NOMO-1 (cell line): ENCODE data around the gene QDPR.
A peak's percentile ranks its signal among the peaks of the same experiment; 100 is the strongest.
"Not testable (repeated sequence)": the region's sequence is repeated elsewhere in the genome, so short reads cannot be mapped to it uniquely, and the experiment has no call there.

Experiments
- DNase-seq, 2 experiments: peaks; one replicate each; lab custom pipeline; 2025; ENCODE audit not compliant: unreplicated experiment in 2 of 2; lab: John Stamatoyannopoulos, UW

QDPR gene

GRCh38 chr4:17511950-17512795 lies at the start of gene QDPR:
Gene QDPR, minus strand, starts transcription at chr4:17512090. Its CDS starts 36 bp downstream, at chr4:17512054.
- peak; percentile 74 to 83 for DNase-seq

- no peak for DNase-seq
Measured at GRCh38 chr4:17561195-17561909, 49.5 kb upstream of the QDPR start.

- DNase-seq: no peak
Measured at GRCh38 chr4:17560065-17560673, 48.3 kb upstream of the QDPR start.

GRCh38 chr4:17559709-17560048 lies 47.8 kb upstream of the QDPR start:
- DNase-seq: no peak

GRCh38 chr4:17558941-17559708 lies 47.2 kb upstream of the QDPR start:
- no peak for DNase-seq

- DNase-seq: no peak
Measured at GRCh38 chr4:17557880-17558279, 46.0 kb upstream of the QDPR start.

- no peak for DNase-seq
Measured at GRCh38 chr4:17556498-17556897, 44.6 kb upstream of the QDPR start.

GRCh38 chr4:17554568-17554967 lies 42.7 kb upstream of the QDPR start:
- DNase-seq: no peak

- no peak for DNase-seq
Measured at GRCh38 chr4:17552427-17552826, 40.5 kb upstream of the QDPR start.

- no peak for DNase-seq
Measured at GRCh38 chr4:17550549-17550948, 38.7 kb upstream of the QDPR start.

GRCh38 chr4:17546678-17547077 lies 34.8 kb upstream of the QDPR start:
- DNase-seq: no peak

GRCh38 chr4:17546222-17546621 lies 34.3 kb upstream of the QDPR start:
- DNase-seq: no peak

GRCh38 chr4:17545374-17546140 lies 33.7 kb upstream of the QDPR start:
- no peak for DNase-seq

- DNase-seq: no peak
Measured at GRCh38 chr4:17544831-17545234, 32.9 kb upstream of the QDPR start.

GRCh38 chr4:17544205-17544604 lies 32.3 kb upstream of the QDPR start:
- no peak for DNase-seq

- DNase-seq: not testable (repeated sequence)
Measured at GRCh38 chr4:17537060-17537459, 25.2 kb upstream of the QDPR start.

GRCh38 chr4:17535906-17536305 lies 24.0 kb upstream of the QDPR start:
- no peak for DNase-seq

GRCh38 chr4:17535242-17535641 lies 23.4 kb upstream of the QDPR start:
- DNase-seq: peak; percentile 24 to 26

GRCh38 chr4:17534705-17535104 lies 22.8 kb upstream of the QDPR start:
- DNase-seq: no peak
